HCT116 (cell line): ENCODE measurements around the gene EID2.

Experiments
- JUND ChIP-seq: IDR thresholded peaks from 2 replicates; pipeline ENCODE4 v1.6.1; 2012
- TF ChIP-seq, protein P1 (sequence below), 3 experiments: fragments of 200-600 bp in 1 of 3; sonication (generic) in 1 of 3; IDR thresholded peaks in 2 of 3; conservative IDR thresholded peaks in 1 of 3; 2 replicates each; pipeline ENCODE4 v1.5.1; 2012 to 2017; ENCODE audit warnings: low read depth in 2 of 3, low read length in 2 of 3, antibody characterized with exemption in 1 of 3, borderline replicate concordance in 1 of 3, control low read depth in 1 of 3, mild to moderate bottlenecking in 1 of 3, mixed read lengths in 1 of 3, mixed run types in 1 of 3, moderate library complexity in 1 of 3; ENCODE audit not compliant: insufficient read depth in 1 of 3

DNA sequence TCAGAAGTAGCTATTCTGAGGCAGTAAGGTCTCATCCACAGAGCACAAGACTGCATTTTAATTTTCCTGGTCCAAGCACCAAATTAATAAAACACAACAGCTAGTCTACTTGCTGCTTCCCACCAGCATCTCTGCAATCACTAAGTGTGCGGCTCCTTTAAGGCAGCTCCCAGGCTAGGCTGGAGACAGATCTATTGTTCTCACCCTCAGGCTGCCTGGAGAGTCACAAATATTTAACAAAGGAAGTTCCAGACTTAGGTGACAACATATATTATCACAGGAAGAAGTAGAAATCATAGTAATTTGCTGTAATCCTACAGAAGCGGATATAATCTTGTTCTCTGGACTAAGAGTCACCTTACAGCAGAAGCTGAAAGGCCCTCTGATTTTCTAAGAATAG, 2.2 kb upstream of the EID2 start:
- TF ChIP-seq JUND: no peak
- TF ChIP-seq, protein P1, sequence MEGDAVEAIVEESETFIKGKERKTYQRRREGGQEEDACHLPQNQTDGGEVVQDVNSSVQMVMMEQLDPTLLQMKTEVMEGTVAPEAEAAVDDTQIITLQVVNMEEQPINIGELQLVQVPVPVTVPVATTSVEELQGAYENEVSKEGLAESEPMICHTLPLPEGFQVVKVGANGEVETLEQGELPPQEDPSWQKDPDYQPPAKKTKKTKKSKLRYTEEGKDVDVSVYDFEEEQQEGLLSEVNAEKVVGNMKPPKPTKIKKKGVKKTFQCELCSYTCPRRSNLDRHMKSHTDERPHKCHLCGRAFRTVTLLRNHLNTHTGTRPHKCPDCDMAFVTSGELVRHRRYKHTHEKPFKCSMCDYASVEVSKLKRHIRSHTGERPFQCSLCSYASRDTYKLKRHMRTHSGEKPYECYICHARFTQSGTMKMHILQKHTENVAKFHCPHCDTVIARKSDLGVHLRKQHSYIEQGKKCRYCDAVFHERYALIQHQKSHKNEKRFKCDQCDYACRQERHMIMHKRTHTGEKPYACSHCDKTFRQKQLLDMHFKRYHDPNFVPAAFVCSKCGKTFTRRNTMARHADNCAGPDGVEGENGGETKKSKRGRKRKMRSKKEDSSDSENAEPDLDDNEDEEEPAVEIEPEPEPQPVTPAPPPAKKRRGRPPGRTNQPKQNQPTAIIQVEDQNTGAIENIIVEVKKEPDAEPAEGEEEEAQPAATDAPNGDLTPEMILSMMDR (IDR thresholded peaks at IDR 0.05 in 2 of 3, conservative IDR thresholded peaks at IDR 0.05 in 1 of 3; ENCODE audit: borderline replicate concordance in 1 of 3, insufficient read depth in 1 of 3, low read depth in 2 of 3, low read length in 2 of 3): no peak
